Activated T-cell treated with anti-CD3 and anti-CD28 coated beads for 48 hours (primary cell): ENCODE measurements around the gene C9orf50.

ENCODE experiments used
- DNase-seq: peaks from one replicate; pipeline ENCODE4 v3.0.0-alpha.2; 2020; ENCODE audit warnings: low read depth

The C9orf50 gene

DNA sequence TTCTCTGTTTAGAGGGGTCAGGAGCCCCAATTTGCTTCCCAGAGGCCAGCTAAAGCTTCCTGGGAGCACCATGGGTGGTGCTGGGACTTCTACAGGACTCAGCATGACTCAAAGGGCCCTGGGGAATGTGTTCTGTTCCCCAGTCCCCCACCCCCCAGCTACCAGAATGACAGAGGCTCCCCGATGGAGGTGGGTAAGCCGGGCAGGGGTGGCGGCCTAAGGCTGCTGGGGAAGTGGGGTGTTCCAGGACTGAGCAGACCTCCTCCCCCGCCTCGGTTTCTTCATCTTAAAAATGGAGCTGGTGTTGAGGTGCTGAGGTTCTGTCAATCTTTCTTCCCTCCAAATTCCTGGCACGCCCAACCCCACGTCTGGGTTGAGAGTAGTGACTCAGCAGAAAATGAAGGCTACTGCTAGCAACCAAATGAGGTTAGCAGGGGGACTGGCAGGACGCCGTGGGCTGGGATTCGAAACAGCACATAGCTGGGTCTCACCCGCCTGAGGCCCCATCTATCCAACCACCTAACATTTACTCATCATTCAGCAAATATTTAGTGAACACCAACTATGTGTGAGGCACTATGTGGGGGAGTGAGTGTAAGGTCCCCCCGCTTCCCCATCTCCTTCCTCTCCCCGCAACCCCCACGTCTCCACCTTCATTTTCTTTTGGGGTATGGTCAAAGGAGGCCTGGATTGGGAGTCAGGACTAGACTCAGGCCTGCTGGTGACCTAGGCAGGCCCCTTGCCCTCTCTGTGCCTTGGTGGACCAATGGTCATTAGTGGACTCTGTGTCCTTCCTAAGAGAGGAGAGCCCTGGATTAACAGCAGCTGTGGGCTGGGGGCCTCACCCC, 50.2 kb downstream of the C9orf50 start:
- no peak for DNase-seq

GRCh38 chr9:129569502-129570449, 51.1 kb downstream of the C9orf50 start:
- DNase-seq: no peak

DNA sequence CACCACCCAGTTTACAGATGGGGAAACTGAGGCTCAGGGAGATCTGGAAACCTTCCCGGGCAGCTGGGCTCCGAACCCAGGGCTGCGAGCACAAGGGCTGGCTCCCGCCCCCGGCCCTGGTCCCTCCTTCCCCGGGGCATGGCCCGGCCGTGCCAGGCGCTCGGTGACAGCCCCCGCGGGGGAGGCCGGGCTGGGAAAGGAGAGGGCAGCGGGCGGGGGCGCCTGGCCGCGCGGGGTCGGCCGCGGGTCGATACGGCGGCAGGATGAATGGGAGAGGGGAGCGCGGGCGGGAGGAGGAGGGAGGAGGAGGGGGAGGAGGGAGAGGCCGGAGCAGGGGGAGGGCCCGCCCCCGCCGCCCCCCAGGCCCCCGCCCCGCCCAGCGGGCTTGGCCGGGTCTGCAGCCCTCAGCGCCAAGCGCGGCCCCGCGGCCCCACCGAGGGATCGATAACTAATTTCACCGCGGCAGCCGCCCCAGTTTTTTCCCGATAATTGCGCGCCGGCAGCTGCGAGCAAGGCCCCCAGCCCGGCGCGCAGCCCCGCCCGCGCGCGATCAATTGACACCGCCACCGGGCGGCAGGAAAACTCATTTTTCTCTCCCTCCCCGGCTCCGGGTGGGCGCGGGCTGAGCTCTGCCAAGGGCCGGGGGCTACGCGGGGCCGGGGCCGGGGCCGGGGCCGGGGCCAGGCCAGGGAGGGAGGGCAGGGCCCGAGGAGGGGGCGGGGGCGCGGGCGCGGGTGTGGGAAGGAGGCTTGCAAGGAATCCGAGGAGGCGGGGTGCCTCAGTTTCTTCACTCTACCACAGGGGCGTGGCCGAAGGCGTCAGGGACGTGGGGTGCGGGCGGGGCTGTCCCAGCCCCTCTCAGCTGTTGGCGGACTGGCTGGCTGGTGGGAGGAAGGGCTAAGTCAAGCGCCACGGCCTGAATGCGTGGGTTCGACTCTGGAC, 52.1 kb downstream of the C9orf50 start:
- no peak for DNase-seq

- DNase-seq: no peak
Measured at GRCh38 chr9:129567842-129568559, 52.9 kb downstream of the C9orf50 start.

DNA sequence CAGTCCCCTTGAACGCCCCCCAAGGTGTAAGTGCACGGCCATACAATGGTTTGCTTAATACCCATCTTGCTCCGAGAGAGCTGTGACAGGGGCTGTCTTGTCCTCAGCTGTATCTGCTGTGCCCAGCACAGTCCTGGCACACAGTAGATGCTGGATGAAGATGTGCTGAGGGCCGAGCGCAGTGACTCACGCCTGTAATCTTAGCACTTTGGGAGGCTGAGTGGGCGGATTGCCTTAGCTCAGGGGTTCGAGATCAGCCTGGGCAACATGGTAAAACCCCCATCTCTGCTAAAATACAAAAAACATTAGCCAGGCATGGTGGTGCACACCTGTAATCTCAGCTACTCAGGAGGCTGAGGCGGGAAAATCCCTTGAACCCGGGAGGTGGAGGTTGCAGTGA, 53.6 kb downstream of the C9orf50 start:
- DNase-seq: no peak

DNA sequence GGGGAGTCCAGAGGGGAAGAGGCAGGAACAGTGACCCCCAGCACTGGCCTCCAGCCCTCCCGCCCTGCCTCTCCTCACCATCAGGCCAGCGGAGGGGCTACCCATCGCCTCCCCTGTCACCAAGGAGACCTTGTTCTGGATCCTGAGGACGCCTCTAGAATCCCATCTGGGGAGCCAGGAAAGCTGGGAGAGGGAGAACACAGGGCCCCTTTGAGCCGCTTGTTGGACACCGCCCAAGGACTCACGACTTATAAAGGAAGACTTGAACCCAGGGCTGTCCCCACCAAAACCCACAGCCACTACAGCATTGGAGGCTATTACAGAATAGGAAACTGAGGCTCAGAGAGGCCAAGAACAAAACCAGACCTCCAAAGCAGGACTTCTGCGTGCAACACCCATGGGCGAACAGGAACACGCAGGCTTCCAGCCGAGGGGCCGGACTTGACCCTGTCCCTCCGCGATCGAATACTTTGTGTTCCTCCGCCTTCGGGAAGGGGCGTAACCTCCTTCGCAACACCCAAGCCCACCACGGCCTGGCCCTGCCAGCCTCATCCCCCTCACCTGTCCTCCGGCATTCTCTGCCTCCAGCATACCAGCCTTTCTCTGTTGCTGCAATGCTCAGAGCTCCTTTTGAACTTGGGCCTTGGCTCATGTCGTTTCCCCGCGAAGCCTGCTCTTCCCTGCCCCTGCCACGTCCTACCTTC, 54.2 kb downstream of the C9orf50 start:
- no peak for DNase-seq

- no peak for DNase-seq
Measured at GRCh38 chr9:129562917-129563316, 58.0 kb downstream of the C9orf50 start.

- no peak for DNase-seq
Measured at GRCh38 chr9:129562514-129562913, 58.4 kb downstream of the C9orf50 start.
